C4-2B (cell line): Measurements from ENCODE around the gene IL1A.

ENCODE experiments used
- H3K27ac ChIP-seq: fragments of 450-650 bp; 2 replicates; pipeline ENCODE4 v1.5.1; 2017
- ZFX ChIP-seq: fragments of 450-650 bp; IDR thresholded peaks from 2 replicates; pipeline ENCODE4 v1.6.1; 2017
- TF ChIP-seq, protein P1 (sequence below): fragments of 450-650 bp; conservative IDR thresholded peaks from 2 replicates; pipeline ENCODE4 v1.5.1; 2017; ENCODE audit warnings: mild to moderate bottlenecking

The IL1A gene

GRCh38 chr2:112807233-112807807, 23.0 kb upstream of the IL1A start:
- no peak for TF ChIP-seq ZFX
- TF ChIP-seq, protein P1, sequence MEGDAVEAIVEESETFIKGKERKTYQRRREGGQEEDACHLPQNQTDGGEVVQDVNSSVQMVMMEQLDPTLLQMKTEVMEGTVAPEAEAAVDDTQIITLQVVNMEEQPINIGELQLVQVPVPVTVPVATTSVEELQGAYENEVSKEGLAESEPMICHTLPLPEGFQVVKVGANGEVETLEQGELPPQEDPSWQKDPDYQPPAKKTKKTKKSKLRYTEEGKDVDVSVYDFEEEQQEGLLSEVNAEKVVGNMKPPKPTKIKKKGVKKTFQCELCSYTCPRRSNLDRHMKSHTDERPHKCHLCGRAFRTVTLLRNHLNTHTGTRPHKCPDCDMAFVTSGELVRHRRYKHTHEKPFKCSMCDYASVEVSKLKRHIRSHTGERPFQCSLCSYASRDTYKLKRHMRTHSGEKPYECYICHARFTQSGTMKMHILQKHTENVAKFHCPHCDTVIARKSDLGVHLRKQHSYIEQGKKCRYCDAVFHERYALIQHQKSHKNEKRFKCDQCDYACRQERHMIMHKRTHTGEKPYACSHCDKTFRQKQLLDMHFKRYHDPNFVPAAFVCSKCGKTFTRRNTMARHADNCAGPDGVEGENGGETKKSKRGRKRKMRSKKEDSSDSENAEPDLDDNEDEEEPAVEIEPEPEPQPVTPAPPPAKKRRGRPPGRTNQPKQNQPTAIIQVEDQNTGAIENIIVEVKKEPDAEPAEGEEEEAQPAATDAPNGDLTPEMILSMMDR = no peak; the same call in 1 of the 2 replicates
- no peak overlapping the region for H3K27ac ChIP-seq

- TF ChIP-seq, protein P1 = no peak
- H3K27ac ChIP-seq = no peak overlapping the region
These were observed 21.2 kb upstream of the IL1A start for GRCh38 chr2:112805542-112805941.

- no peak for TF ChIP-seq ZFX
- TF ChIP-seq, protein P1 = no peak
- no peak overlapping the region for H3K27ac ChIP-seq
These were observed 19.6 kb upstream of the IL1A start for GRCh38 chr2:112803691-112804521.

- H3K27ac ChIP-seq = no peak overlapping the region
- TF ChIP-seq, protein P1 = no peak
- no peak for TF ChIP-seq ZFX
These were observed 16.7 kb upstream of the IL1A start for GRCh38 chr2:112800881-112801583.

DNA sequence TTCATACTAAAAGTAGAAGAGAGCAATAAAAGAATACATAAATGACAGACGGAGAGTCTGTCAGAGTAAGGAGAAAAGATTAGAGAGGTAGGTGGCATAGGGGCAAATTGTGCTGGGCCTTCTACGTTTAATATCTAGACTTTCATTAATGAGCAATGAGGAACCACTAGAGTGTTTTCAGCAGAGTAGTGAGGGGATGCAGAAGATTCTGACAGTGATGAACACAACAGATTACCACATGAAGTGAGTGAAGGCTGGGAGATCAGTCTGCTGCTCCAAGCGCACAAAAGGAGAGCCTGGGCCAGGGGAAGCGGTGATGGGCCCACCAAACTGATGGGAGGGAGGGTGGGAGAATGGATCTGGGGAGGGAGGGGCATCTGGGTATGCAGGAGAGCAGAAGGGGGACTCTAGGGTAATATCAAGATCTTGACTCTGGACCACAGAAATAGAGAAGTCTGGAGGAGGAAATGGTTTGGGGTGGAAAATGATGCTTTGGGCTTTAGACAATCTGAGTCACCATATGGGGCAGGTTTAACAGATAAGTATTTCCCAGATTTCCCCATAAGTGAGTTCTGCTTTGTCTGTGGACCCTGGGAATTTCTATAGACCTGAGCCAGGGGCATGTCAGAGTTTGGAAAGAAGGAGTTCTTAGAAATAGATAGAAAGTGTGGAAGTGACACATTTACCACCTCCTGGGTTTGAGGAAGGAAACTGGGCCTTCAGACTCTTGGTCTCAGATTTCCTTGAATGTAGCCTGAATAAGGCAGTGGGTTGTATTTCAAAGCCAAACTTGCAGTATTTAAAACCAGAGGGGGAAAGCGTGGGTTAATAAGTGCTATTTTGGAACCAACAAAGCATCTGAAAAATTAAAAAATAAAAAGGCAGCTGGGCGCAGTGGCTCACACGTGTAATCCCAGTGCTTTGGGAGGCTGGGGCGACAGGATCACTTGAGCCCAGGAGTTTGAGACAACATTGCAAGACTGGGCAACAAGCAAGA, 15.0 kb upstream of the IL1A start:
- TF ChIP-seq ZFX = no peak
- TF ChIP-seq, protein P1 = no peak
- no peak overlapping the region for H3K27ac ChIP-seq

DNA sequence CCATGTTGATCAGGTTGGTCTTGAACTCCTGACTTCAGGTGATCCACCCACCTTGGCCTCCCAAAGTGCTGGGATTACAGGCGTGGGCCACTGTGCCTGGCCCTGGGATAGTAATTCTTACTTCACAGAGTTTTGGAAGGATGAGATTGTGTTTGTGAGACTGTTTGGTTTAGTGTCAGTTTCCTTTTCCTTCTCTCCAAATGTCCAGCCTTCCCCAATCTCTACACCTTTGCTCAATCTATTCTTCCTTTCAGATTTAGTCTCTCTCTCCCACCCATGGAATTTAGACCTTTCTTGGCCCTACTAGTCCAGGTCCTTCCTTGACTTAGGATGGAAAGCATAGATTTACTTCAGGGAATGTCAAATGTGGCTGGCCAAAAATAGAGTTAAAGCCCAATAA, 12.2 kb upstream of the IL1A start:
- TF ChIP-seq, protein P1 = no peak
- no peak for TF ChIP-seq ZFX

More for the DNA sequence above, 12.2 kb upstream of the IL1A start:
- no peak overlapping the region for H3K27ac ChIP-seq
